Left lung (tissue), 10 donors: Measurements from ENCODE around the gene TRIM46. TPM values are rescaled to one million over a fixed set of nuclear protein-coding genes. Genes with fewer than 3 reads are reported as not detected.
"Not testable (repeated sequence)": the region's sequence is repeated elsewhere in the genome, so short reads cannot be mapped to it uniquely, and the experiment has no call there.

ENCODE experiments used
- ATAC-seq: fragments of 200-7000 bp; cut with Tn5 transposase; one replicate; pipeline ENCODE4 v1.9.1; 2020; ENCODE audit warnings: moderate library complexity
- DNase-seq, 4 donors: peaks; one replicate each; pipeline ENCODE4 v3.0.0-alpha.2; 2013 to 2020
- H3K27ac ChIP-seq, 2 donors: fragments of 200-600 bp; sonication (generic) in 1 of 2; one replicate each; pipeline versions ENCODE4 v1.5.0 to v1.8.0; 2020 to 2021
- H3K27me3 ChIP-seq, 2 donors: fragments of 200-600 bp; sonication (generic) in 1 of 2; one replicate each; pipeline versions ENCODE4 v1.5.0 to v1.8.0; 2020 to 2021
- H3K36me3 ChIP-seq, 2 donors: fragments of 200-600 bp; sonication (generic) in 1 of 2; one replicate each; pipeline versions ENCODE4 v1.5.0 to v1.8.0; 2020 to 2021
- H3K4me1 ChIP-seq, 2 donors: fragments of 200-600 bp; one replicate each; pipeline ENCODE4 v1.8.0; 2021
- H3K4me3 ChIP-seq, 2 donors: fragments of 200-600 bp; sonication (generic) in 1 of 2; one replicate each; pipeline versions ENCODE4 v1.5.0 to v1.8.0; 2020 to 2021; ENCODE audit warnings: mild to moderate bottlenecking in 1 of 2
- H3K9me3 ChIP-seq, 2 donors: fragments of 200-600 bp; sonication (generic) in 1 of 2; one replicate each; pipeline versions ENCODE4 v1.5.0 to v1.8.0; 2020 to 2021
- intact Hi-C, 2 donors: fragments of 100-400 bp; cut with DNase I; formaldehyde crosslinking; loops; one replicate each; pipeline versions ENCODE4 v1.11.2 to v1.14.2; 2022
- polyA plus RNA-seq, 6 donors: library from polyadenylated mRNA; unstranded; fragments of 120-200 nt; gene quantifications; one replicate each; pipeline ENCODE4 v1.2.1, GENCODE V29; 2013; ENCODE audit not compliant: insufficient read length in 6 of 6
- total RNA-seq, 2 donors: library from RNA; stranded (reverse); fragmentation: NEBNext Ultra II Directional; extraction: Animal tissue kit (Norgen Biotek cat#: 25700); gene quantifications; one replicate each; pipeline ENCODE4 v1.2.1, GENCODE V29; 2021
- TF ChIP-seq, protein P1 (sequence below), 2 donors: fragments of 200-600 bp; sonication (generic) in 1 of 2; IDR thresholded peaks; one replicate each; pipeline versions ENCODE4 v1.5.0 to v1.8.0; 2021; ENCODE audit warnings: antibody characterized with exemption in 2 of 2
- donor health status: DM: no; HTN: yes; CAD: no.
- donor health status: DM: no; HTN: no; CAD: no.

The TRIM46 gene
- total and polyA plus RNA-seq, 8 donors = 0.45 to 6.2 (median 4.2) TPM

DNA sequence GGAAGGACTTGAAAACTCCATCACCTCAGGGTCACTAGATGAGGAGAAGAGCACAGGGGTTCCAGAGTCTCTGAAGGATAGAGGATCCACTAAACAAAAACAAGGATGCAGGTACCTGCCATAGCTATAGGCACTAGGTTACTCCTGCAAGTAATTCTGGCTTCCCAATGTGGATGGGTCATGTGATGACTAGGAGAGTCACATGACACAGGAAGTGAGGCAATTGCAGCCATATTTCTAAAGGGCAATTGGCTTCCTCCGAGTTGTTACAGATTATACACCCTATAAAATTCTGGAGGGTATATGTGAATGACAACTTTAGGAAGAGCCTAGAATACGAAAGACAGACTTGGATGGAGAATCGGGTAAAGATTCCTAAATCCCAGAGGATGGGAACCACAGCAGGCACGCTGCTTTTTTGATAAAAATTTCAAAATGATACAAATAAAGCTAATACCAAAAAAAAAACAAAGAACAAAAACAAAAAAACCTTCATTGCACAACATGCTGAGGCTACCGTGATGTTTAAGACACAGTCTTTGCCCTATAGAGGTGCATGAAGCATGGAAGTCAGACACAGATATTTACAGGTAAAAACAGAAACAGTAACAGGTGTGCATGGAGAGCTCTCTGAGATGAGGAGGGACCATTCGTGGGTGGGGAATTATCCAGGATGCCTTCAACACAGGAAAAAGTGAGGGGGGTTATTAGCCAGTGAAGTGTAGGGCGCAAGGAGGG lies 45.4 kb downstream of the TRIM46 start:
- TF ChIP-seq, protein P1, sequence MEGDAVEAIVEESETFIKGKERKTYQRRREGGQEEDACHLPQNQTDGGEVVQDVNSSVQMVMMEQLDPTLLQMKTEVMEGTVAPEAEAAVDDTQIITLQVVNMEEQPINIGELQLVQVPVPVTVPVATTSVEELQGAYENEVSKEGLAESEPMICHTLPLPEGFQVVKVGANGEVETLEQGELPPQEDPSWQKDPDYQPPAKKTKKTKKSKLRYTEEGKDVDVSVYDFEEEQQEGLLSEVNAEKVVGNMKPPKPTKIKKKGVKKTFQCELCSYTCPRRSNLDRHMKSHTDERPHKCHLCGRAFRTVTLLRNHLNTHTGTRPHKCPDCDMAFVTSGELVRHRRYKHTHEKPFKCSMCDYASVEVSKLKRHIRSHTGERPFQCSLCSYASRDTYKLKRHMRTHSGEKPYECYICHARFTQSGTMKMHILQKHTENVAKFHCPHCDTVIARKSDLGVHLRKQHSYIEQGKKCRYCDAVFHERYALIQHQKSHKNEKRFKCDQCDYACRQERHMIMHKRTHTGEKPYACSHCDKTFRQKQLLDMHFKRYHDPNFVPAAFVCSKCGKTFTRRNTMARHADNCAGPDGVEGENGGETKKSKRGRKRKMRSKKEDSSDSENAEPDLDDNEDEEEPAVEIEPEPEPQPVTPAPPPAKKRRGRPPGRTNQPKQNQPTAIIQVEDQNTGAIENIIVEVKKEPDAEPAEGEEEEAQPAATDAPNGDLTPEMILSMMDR (IDR thresholded peaks at IDR 0.05) = no peak
- Histone ChIP-seq H3K27ac (peak overlapping the region; percentile 8 to 82), H3K27me3 (no peaks in the 10 kb centered on the region), H3K4me3 (peak overlapping the region in 1 of 2 donors; percentile 3), H3K4me1 (peaks cover 0 to 49% of the 10 kb centered on the region in 2 donors), H3K9me3 (no peaks in the 10 kb centered on the region), H3K36me3 (no peaks in the 10 kb centered on the region)
- intact Hi-C loops = no loop called here
- ATAC-seq = peak; percentile 73
- DNase-seq = peak in 1 of 4 donors; percentile 60

DNA sequence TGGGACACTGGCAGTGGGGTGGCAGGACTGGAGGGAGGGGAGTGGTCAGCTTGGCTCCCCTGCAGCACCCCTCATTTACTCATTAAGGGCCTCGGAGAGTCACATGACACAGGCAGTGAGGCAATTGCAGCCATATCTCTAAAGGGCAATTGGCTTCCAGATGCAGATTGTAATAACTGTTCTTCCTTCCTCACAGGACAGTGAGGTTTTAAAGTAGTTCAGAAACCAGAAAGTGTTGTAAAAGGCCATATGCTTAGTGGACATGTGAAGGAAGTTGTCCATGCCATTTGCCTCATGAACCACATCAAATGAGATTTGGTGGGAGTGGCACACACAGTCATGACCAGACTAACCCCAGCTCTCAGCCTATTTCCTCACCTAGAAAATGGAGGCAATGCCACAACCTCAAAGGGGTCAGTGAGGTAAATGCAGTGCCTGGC lies 46.0 kb downstream of the TRIM46 start:
- Histone ChIP-seq H3K4me3 (peak overlapping the region in 1 of 2 donors; percentile 3), H3K27me3 (no peaks in the 10 kb centered on the region), H3K27ac (peak overlapping the region; percentile 8 to 82), H3K4me1 (peaks cover 3 to 55% of the 10 kb centered on the region in 2 donors), H3K36me3 (no peaks in the 10 kb centered on the region), H3K9me3 (no peaks in the 10 kb centered on the region)
- intact Hi-C loops = no loop called here
- TF ChIP-seq, protein P1 (IDR thresholded peaks at IDR 0.05) = no peak
- DNase-seq (peak in 1 of 4 donors; percentile 24), ATAC-seq (peak; percentile 55)

DNA sequence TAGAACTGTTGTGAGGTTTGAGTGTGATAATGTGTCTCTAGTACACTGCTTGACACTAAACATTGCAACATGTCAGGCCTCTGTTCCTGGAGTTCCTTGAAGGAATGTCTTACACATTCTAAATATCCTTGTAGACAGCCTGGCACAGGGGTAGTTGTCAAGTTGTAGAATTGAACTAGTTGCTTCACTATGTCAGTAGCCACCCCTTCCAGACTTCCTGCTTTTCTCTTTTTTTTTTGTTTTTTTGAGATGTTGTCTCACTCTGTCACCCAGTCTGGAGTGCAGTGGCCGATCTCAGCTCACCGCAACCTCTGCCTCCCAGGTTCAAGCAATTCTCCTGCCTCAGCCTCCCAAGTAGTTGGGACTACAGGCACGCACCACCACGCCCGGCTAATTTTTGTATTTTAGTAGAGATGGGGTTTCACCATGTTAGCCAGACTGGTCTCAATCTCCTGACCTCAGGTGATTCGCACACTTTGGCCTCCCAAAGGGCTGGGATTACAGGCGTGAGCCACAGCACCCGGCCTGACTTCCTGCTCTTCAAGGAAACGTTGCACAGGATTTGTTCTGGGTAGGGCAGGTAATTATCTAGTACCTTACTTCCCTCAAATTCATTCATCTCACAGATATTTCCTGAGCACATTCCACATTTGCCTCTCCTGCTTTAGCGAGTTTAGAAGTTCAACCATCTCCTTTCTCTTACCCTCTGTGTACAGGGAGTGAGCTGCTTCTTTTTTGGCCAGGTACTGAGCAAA lies 46.7 kb downstream of the TRIM46 start:
- H3K27ac ChIP-seq = peak overlapping the region; percentile 8 to 82
- H3K27me3 ChIP-seq, ATAC-seq, DNase-seq, H3K36me3 ChIP-seq, intact Hi-C loops, H3K4me3 ChIP-seq, H3K9me3 ChIP-seq: not testable (repeated sequence)
- H3K4me1 ChIP-seq = peaks cover 3 to 61% of the 10 kb centered on the region in 2 donors

DNA sequence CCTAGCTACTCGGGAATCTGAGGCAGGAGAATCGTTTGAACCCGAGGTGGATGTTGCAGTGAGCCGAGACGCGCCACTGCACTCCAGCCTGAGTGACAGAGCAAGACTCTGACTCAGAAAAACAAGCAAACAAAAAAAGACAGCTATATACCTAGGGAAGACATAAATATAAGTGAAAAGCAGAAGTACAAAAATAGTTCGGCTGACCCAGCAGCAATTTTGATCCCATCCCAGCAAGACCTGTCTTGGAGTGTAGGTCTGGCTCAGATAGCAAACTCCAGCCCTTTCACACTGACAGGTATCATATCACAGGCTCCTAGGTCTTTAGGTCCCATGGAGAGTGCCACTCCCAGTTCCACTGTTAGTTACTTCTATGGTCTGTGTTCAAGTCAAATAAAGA lies 49.4 kb downstream of the TRIM46 start:
- peaks cover 3 to 79% of the 10 kb centered on the region in 2 donors for H3K4me1 ChIP-seq

DNA sequence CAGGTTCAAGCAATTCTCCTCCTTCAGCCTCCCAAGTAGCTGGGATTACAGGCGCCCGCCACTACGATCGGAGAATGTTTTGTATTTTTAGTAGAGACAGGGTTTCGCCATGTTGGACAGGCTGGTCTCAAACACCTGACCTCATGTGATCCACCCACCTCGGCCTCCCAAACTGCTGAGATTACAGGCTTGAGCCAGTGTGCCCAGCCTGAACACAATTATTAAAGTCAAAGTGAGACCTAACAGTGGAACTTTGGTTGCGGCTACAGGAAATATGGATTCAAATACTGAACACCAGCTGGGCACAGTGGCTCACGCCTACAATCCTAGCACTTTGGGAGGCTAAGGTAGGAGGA lies 51.7 kb downstream of the TRIM46 start:
- H3K9me3 ChIP-seq, intact Hi-C loops, H3K36me3 ChIP-seq, DNase-seq, H3K4me3 ChIP-seq, H3K27me3 ChIP-seq, ATAC-seq: not testable (repeated sequence)
- Histone ChIP-seq H3K27ac (peak overlapping the region in 1 of 2 donors; percentile 85), H3K4me1 (peaks cover 3 to 67% of the 10 kb centered on the region in 2 donors)

More for the DNA sequence above, 49.4 kb downstream of the TRIM46 start:
- DNase-seq (no peak), ATAC-seq (no peak)
- intact Hi-C loops = no loop called here
- Histone ChIP-seq H3K9me3 (no peaks in the 10 kb centered on the region), H3K4me3 (no peak overlapping the region), H3K27me3 (no peaks in the 10 kb centered on the region), H3K27ac (peak overlapping the region in 1 of 2 donors; percentile 85), H3K36me3 (no peaks in the 10 kb centered on the region)
- TF ChIP-seq, protein P1 (IDR thresholded peaks at IDR 0.05) = no peak
